B cell (primary cell): ENCODE results near the gene C4BPB.

Experiments used
- EZH2 ChIP-seq: IDR thresholded peaks from 2 replicates; pipeline ENCODE4 v1.6.1; 2012; ENCODE audit warnings: borderline replicate concordance, low read depth, mild to moderate bottlenecking, moderate library complexity, low read length; ENCODE audit not compliant: insufficient read depth, poor library complexity, severe bottlenecking
- TF ChIP-seq, protein P1 (sequence below): fragments of 200-600 bp; IDR thresholded peaks from one replicate; pipeline ENCODE4 v1.8.0; 2022; ENCODE audit warnings: antibody characterized with exemption, mild to moderate bottlenecking

DNA sequence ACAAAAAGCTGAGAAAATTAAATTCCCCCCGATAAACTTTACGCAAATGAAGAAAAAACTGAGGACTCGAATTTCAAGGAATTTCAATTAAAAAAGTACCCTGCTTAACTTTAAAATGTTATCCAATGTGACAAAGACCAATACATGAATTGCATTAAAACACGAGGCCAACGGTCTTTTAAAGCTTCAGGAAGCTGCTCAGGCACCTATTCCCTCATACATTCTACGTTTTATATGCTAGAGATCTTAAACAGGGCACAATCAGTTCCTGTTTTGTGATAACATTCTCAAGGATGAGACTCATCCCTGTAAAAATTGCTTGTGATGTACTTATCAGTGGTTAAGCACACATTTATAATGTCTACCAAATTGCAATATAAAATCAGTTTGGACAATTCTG lies 40.6 kb upstream of the C4BPB start:
- TF ChIP-seq, protein P1, sequence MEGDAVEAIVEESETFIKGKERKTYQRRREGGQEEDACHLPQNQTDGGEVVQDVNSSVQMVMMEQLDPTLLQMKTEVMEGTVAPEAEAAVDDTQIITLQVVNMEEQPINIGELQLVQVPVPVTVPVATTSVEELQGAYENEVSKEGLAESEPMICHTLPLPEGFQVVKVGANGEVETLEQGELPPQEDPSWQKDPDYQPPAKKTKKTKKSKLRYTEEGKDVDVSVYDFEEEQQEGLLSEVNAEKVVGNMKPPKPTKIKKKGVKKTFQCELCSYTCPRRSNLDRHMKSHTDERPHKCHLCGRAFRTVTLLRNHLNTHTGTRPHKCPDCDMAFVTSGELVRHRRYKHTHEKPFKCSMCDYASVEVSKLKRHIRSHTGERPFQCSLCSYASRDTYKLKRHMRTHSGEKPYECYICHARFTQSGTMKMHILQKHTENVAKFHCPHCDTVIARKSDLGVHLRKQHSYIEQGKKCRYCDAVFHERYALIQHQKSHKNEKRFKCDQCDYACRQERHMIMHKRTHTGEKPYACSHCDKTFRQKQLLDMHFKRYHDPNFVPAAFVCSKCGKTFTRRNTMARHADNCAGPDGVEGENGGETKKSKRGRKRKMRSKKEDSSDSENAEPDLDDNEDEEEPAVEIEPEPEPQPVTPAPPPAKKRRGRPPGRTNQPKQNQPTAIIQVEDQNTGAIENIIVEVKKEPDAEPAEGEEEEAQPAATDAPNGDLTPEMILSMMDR: no peak
- no peak for TF ChIP-seq EZH2
